Karpas-422 (cell line): Measurements from ENCODE around the gene ACE. TPM values are rescaled to one million over a fixed set of nuclear protein-coding genes. Genes with fewer than 3 reads are reported as not detected.

Source experiments
- DNase-seq: peaks from one replicate; pipeline ENCODE4 v3.0.0-alpha.2; 2015
- H2AFZ ChIP-seq: fragments of 200-600 bp; sonication (generic); 2 replicates; pipeline ENCODE4 v1.6.1; 2014; ENCODE audit warnings: antibody characterized with exemption, low read length, mixed read lengths
- H3K27ac ChIP-seq: fragments of 200-600 bp; sonication (generic); 2 replicates; pipeline ENCODE4 v1.5.1; 2014; ENCODE audit warnings: mild to moderate bottlenecking, low read length, moderate library complexity
- H3K27me3 ChIP-seq: fragments of 200-600 bp; sonication (generic); 2 replicates; pipeline ENCODE4 v1.6.1; 2014; ENCODE audit warnings: low read length, mixed read lengths
- H3K36me3 ChIP-seq: fragments of 200-600 bp; sonication (generic); 2 replicates; pipeline ENCODE4 v1.6.1; 2014; ENCODE audit warnings: low read length, mixed read lengths; ENCODE audit not compliant: insufficient read depth
- H3K4me1 ChIP-seq: fragments of 200-600 bp; sonication (generic); 2 replicates; pipeline ENCODE4 v1.6.1; 2014; ENCODE audit warnings: mild to moderate bottlenecking, low read length, mixed read lengths
- H3K4me2 ChIP-seq: fragments of 200-600 bp; sonication (generic); 2 replicates; pipeline ENCODE4 v1.6.1; 2014; ENCODE audit warnings: low read length, low read depth, mild to moderate bottlenecking; ENCODE audit not compliant: poor library complexity, severe bottlenecking
- H3K4me3 ChIP-seq: fragments of 200-600 bp; sonication (generic); 2 replicates; pipeline ENCODE4 v1.5.1; 2014; ENCODE audit warnings: mild to moderate bottlenecking, antibody characterized with exemption, low read length, mixed read lengths
- H3K79me2 ChIP-seq: fragments of 200-600 bp; sonication (generic); 2 replicates; pipeline ENCODE4 v1.6.1; 2014; ENCODE audit warnings: mild to moderate bottlenecking, low read length, mixed read lengths
- H3K9ac ChIP-seq: fragments of 200-600 bp; sonication (generic); 2 replicates; pipeline ENCODE4 v1.6.0; 2014; ENCODE audit warnings: low read length
- H3K9me2 ChIP-seq: fragments of 200-600 bp; sonication (generic), shearing (Covaris generic); replicated peaks from 2 replicates; pipeline ENCODE4 v1.6.0; 2014; ENCODE audit warnings: mild to moderate bottlenecking, low read length, moderate library complexity; ENCODE audit not compliant: insufficient read depth
- H3K9me3 ChIP-seq: fragments of 300-700, 200-600 bp; sonication (generic); 2 replicates; pipeline ENCODE4 v1.6.1; 2014; ENCODE audit warnings: low read length, mixed read lengths
- H4K20me1 ChIP-seq: fragments of 200-600 bp; sonication (generic); 2 replicates; pipeline ENCODE4 v1.6.1; 2014; ENCODE audit warnings: mild to moderate bottlenecking, antibody characterized with exemption, low read length, low read depth; ENCODE audit not compliant: insufficient read depth
- total RNA-seq: library from RNA; depleted of rRNA; stranded (reverse); fragments of >200 nt; shearing (Covaris generic); gene quantifications from 2 replicates; pipeline ENCODE4 v1.2.3, GENCODE V29; 2014; ENCODE audit warnings: low replicate concordance; rRNA removed

The ACE gene
- total RNA-seq, 1 experiment from 2014 or later = 6.7 TPM

GRCh38 chr17:63547083-63547523 lies 70.2 kb downstream of the ACE start:
- Histone ChIP-seq H3K4me3 (no peak overlapping the region), H3K79me2 (peaks cover 23% of the 10 kb centered on the region), H3K9me3 (no peaks in the 10 kb centered on the region), H4K20me1 (peaks cover 2% of the 10 kb centered on the region; the same call in 1 of the 2 replicates), H3K27me3 (no peaks in the 10 kb centered on the region), H3K9ac (no peak overlapping the region), H3K4me2 (no peak overlapping the region), H3K27ac (no peak overlapping the region), H2AFZ (no peak overlapping the region), H3K36me3 (0 out of 2 replicates have a peak, but pooled peaks cover 1% of the 10 kb centered on the region), H3K9me2 (no peaks in the 10 kb centered on the region), H3K4me1 (peaks cover 24% of the 10 kb centered on the region)
- no peak for DNase-seq

Other genes starting within 250 kb of the ACE start
- 2.4 and 4.0 TPM in 2 replicates for gene CYB561, start 30.8 kb upstream of the ACE start, total RNA-seq
- gene KCNH6, start 46.3 kb downstream of the ACE start, total RNA-seq = not detected in 2 replicates
- gene DCAF7, start 73.4 kb downstream of the ACE start, total RNA-seq = 44.9 and 72.3 TPM in 2 replicates
- 10.7 and 17.9 TPM in 2 replicates for gene TACO1, start 123.8 kb downstream of the ACE start, total RNA-seq
- gene MAP3K3, start 145.4 kb downstream of the ACE start, total RNA-seq = 17.8 and 43.4 TPM in 2 replicates
- gene LIMD2, start 223.1 kb downstream of the ACE start, total RNA-seq = 200 and 538 TPM in 2 replicates